ENCODE data around the gene TGFA.

The TGFA gene

GRCh38 chr2:70479816-70480215 lies 73.8 kb downstream of the TGFA start:
- TF ChIP-seq CTCF (conservative IDR thresholded peaks at IDR 0.05; ENCODE audit: low read depth): no peak
- ChIA-PET CTCF (no interaction called here), POLR2A (ENCODE audit: low non-redundant PET) (no interaction called here)
- no peak for DNase-seq (ENCODE audit: low spot score)
- H3K27ac ChIP-seq: no peak overlapping the region

DNA sequence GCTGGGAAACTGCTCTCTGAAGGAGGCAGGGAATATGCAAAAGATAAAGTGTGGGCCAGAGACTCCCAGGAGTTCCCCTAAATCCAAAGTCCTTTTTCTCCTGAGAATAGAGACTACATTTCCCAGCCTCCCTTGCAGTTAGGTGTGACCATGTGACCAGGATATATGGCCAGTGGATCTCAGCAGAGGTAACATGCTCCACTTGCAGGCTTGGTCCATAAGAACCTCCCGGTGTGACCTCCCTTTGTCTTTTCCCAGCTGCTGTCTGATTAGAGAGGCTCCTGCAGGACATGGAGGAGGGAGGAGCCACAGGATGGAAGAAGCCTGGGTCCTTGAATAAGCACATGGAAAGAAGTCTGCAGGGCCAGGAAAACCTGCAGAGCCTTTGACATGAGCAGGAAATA lies 76.2 kb downstream of the TGFA start:
- no peak for DNase-seq (ENCODE audit: low spot score)
- CTCF ChIA-PET: no interaction called here
- H3K27ac ChIP-seq: no peak overlapping the region
- TF ChIP-seq CTCF (conservative IDR thresholded peaks at IDR 0.05; ENCODE audit: low read depth): no peak
- POLR2A ChIA-PET (ENCODE audit: low non-redundant PET): no interaction called here

DNA sequence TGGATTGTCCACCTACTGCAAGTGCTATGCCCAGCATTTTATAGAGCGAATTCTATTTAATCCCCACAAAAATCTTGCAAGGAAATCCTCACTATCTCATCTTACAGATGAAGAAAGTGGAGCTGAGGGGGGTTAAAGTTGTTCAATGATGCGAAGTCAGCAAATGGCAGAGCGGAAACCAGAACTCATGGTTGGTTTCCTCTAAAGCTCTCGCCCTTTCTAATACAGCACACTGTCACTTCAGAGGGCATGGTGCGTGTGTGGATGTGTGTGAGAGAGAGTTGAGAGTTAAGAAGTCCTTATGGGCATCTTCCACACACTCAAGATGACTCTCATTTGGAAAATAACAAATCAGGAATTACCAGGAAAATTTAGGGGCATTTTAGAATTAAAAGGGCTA lies 78.4 kb downstream of the TGFA start:
- H3K27ac ChIP-seq: no peak overlapping the region
- no peak for TF ChIP-seq CTCF (conservative IDR thresholded peaks at IDR 0.05; ENCODE audit: low read depth)
- no peak for DNase-seq (ENCODE audit: low spot score)
- ChIA-PET POLR2A (ENCODE audit: low non-redundant PET) (no interaction called here), CTCF (interaction anchor here (0.7 kb wide), 1 partner anchor 29 kb away, joined by 3 read pairs; no protein-coding TSS in a partner anchor)

- CTCF ChIA-PET: no interaction called here
- DNase-seq (ENCODE audit: low spot score): no peak
- TF ChIP-seq CTCF (conservative IDR thresholded peaks at IDR 0.05; ENCODE audit: low read depth): no peak
- no peak overlapping the region for H3K27ac ChIP-seq
- POLR2A ChIA-PET (ENCODE audit: low non-redundant PET): no interaction called here
Measured at GRCh38 chr2:70474256-70474848, 79.3 kb downstream of the TGFA start.

DNA sequence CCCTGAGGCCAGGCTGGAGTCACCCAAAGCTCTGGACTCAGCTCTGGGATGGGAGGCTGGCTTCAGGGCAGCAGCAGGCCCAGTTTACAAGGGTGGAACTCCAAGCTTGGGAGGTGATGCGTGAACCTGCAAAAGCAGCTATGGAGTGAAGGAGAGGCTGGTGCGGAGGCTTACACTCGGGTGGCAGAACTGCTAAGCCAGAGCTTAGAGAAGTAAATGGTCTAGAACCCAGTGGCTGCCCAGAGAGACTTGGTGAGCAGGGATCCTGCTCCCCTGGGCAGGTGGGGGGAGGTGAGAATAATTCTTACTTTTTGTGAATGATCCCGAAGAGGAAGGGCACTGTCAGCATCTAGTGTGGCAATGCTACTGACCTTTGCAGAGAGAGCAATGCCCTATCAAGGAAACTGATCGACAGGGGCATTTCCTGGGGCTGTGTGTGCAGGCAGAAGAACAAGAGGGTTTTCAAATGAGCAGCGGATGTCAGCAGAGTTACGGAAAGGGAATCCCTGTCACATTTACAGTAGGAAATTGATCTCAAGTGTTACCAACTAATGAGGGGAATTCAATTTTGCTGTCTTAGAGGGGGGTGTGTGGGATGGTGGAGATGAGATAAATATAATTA lies 80.4 kb downstream of the TGFA start:
- no peak for TF ChIP-seq CTCF (conservative IDR thresholded peaks at IDR 0.05; ENCODE audit: low read depth)
- ChIA-PET CTCF (interaction anchor here (0.6 kb wide), 1 partner anchor 11 kb away, joined by 3 read pairs; no protein-coding TSS in a partner anchor), POLR2A (ENCODE audit: low non-redundant PET) (no interaction called here)
- H3K27ac ChIP-seq: no peak overlapping the region
- DNase-seq (ENCODE audit: low spot score): no peak

GRCh38 chr2:70472221-70472890 lies 81.3 kb downstream of the TGFA start:
- TF ChIP-seq CTCF (conservative IDR thresholded peaks at IDR 0.05; ENCODE audit: low read depth): no peak
- ChIA-PET POLR2A (ENCODE audit: low non-redundant PET) (no interaction called here), CTCF (no interaction called here)
- no peak for DNase-seq (ENCODE audit: low spot score)
- no peak overlapping the region for H3K27ac ChIP-seq
